KG1 (cell line): ENCODE results near the gene LIN28B.
"Not testable (repeated sequence)": the region's sequence is repeated elsewhere in the genome, so short reads cannot be mapped to it uniquely, and the experiment has no call there.

Experiments
- DNase-seq: peaks from one replicate; lab custom pipeline; 2025; lab: John Stamatoyannopoulos, UW

LIN28B gene

GRCh38 chr6:104955927-104956730 lies 778 bp upstream of the LIN28B start:
- DNase-seq = no peak

DNA sequence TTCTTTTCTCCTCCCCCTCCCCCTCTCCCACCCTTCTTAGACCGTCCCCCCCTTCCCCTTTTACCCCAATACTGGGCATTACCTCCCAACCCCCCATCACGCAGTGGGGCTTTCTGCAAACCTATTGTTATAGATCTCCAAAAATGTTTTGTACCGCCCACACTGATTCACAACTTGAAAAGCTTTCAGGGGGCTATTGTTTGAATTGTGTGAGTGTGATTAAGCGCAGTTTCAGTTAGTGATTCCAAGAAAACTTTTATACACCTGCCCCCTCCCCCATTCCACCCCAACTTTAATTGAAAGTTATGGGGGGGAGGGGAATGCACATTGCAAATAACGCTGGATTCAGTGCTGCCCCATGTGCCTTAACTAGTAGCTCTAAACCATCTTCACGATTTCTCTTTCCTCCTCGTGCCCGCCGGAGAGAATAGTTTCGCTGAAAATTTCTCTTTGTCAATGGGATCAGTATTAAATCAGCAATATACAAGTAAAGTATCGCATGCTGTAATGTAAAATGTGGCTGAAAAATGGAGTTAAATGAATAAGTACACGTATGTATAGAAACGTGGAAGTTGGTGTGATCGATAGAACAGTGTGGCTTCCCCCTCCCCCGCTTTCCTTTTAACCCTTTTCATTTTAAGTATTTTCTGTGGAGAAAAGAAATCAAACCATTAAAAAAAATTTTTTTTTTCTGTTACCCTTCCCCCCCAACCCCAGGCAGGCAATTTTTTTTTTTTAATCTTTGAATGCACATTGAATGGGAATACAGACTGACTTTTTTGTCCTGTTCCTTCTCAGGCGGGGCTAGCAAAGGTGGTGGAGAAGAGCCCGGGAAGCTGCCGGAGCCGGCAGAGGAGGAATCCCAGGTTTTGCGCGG lies 632 bp downstream of the LIN28B start:
- DNase-seq = no peak

- no peak for DNase-seq
Measured at GRCh38 chr6:104958178-104959025, 1.5 kb downstream of the LIN28B start.

DNA sequence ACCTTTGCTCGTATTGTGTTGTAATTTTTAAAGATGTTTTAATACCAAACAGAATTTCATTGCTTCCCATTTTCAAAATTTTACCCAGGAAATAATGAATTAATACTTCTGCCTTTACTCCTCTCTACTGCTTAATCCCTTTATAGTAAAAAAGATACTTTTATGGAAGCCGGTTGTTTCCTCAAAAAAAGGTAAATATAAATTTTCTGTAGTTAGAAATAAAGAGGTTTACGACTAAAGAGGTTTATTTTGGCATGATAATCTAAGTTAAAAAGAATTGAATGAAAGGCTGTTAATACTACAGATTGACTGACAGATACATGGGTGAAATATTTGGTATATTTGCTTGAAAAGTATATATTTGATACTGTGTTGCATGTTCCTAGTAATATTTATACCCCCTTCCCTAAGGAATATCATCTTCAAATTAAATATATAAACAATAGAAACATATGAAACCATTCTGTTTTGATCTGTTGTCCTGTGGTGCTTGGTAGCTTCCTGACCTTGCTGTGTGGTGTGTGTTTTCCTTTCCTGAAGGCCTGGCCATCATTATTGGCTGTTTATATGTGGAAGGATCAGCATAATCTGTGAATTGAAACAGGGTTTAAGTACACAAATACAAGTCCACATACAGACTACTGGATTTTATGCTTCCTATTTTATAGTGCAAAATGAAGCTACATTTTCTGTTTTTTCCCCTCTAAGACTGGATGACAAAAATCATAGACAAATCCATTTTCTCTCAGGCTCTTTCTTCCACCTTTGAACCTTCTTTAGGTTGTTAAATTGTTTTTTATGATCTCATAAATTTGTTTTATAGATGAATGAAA lies 2.3 kb downstream of the LIN28B start:
- no peak for DNase-seq

DNA sequence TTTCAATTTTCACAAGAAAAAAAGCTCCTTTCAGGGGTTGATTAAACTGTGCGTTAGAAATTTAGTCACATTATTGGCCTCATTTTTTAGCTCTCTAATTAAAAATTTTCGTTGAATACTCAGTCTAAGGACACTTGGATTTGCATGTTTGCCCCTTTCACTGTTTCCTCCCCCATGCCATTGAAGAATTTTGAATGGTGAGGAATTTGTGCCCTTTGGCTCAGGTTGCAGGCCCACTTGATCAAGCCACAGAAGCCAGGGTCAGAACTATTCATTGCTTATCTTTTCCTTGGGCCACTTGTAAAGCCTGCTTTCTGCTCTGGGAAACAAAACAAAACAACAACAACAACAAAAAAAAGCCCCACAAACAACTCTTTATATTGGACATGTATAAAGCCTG lies 12.2 kb downstream of the LIN28B start:
- no peak for DNase-seq

GRCh38 chr6:104969785-104970581 lies 13.1 kb downstream of the LIN28B start:
- DNase-seq = no peak

DNA sequence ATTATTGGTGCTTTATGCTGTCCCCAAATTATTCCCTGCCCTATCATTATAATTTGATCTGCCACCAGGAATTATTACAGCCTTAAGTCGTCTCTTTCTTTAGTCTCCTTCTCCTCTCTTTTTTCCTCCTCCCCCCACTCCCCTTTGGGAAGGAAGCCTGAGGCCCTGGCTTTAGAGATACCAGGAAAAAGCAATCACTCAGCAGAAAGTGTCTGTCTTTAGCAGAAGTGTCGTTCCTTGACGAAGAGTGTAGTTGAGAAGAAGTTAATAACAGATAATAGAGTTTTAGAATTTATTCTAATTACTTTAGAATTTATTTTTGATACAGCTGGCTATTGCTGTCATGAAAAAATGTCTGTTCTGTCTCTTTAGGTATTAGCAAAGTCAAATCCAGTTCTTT lies 16.5 kb downstream of the LIN28B start:
- DNase-seq = no peak

DNA sequence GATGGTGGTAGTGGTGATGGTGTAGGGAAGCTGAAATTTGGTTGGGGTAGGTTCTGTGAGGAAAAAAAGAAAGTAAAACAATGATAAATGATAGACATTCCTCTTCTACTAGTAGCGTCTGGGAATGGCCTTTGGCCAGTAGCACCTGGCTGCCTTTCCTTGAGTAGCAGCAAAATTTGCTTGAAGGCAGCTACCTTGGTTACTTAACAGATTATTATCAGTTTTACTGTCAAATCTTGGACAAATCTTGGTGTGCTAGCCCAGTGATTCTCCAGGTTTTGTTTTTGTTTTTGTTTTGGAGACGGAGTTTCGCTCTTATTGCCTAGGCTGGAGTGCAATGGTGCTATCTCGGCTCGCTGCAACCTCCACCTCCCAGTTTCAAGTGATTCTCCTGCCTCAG lies 26.4 kb downstream of the LIN28B start:
- DNase-seq = no peak

DNA sequence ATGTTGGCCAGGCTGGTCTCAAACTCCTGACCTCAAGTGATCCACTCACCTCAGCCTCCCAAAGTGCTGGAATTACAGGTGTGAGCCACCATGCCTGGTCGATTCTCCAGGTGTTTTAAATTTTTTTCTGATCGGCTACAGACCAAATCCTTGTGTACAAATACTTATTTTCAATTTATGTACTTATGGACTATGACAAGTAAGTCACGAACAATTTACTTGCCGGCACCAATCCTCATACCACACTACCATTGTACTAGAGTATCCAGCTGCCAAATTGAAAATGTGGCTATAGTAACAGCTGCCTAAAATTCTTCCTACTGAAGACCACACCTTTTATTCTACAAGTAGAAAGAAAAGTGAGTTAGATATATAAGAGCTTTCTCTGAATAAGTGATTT lies 26.9 kb downstream of the LIN28B start:
- DNase-seq = no peak

DNA sequence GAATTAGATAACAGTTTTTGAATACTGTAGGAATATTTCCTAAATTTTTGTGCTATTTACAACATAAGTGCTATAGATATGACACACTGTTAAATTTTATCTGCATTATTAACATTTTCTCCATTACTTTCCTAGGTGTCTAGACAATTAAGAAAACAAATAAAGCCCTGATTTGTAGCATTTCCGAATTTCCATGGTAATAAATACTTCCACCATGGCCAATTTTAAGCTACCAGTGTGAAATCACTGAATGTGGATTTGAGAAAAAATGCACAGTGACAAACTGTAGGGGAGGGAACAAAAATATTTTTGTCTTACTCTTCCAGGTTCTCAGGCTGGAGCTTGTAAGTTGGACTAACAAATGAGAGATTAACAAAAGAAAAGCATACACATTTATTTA lies 27.9 kb downstream of the LIN28B start:
- DNase-seq = no peak

DNA sequence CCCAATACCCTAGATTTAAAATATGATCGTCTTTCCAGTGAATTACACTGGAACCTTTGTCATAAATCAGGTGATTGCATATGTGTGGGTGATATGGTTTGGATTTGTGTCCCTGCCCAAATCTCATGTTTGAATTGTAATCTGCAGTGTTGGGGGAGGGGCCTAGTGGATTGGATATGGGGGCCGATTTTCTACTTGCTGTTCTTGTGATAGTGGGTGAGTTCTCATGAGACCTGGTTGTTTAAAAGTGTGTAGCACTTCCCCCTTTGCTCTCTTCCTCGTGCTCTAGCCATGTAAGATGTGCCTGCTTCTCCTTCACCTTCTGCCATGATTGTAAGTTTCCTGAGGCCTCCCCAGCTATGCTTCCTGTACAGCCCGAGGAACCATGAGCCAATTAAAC lies 29.0 kb downstream of the LIN28B start:
- DNase-seq = not testable (repeated sequence)

- no peak for DNase-seq
Measured at GRCh38 chr6:104986625-104987024, 29.7 kb downstream of the LIN28B start.

DNA sequence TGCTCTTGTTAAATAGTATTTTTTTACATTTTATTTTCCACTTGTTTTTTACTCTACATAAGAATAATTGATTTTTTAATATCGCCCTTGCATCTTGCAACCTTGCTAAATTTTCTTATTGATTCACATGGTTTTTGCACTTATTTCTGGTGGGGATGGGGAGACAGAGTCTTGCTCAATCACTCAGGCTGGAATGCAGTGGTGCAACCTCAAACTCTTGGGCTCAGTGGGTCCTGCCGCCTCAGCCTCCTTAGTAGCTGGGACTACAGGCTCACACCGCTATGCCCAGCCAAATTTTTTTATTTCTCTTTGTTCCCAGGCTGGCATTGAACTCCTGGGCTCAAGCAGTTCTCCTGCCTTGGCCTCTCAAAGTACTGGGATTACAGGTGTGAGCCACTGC lies 30.3 kb downstream of the LIN28B start:
- DNase-seq = no peak

- no peak for DNase-seq
Measured at GRCh38 chr6:104990085-104990484, 33.2 kb downstream of the LIN28B start.

DNA sequence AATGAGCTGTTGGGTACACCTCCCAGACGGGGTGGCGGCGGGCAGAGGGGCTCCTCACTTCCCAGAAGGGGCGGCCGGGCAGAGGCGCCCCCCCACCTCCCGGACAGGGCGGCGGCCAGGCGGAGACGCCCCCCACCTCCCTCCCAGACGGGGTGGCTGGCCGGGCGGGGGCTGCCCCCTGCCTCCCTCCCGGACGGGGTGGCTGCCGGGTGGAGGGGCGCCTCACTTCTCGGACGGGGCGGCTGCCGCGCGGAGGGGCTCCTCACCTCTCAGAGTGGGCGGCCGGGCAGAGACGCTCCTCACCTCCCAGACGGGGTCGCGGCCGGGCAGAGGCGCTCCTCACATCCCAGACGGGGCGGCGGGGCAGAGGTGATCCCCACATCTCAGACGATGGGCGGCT lies 34.2 kb downstream of the LIN28B start:
- not testable (repeated sequence) for DNase-seq

DNA sequence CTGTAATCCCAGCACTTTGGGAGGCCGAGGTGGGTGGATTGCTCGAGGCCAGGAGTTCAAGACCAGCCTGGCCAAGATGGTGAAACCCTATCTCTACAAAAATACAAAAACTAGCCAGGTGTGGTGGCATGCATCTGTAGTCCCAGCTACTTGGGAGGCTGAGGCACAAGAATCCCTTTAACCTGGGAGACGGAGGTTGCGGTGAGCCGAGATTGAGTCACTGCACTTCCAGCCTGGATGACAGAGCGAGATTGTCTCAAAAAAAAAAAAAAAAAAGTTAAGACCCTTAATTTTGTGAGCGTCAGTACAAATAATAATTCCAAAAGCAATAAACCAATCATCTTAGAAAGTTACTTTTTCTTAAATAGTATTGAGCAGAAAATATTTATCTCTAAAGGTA lies 36.7 kb downstream of the LIN28B start:
- DNase-seq = not testable (repeated sequence)

- no peak for DNase-seq
Measured at GRCh38 chr6:104995989-104996617, 39.2 kb downstream of the LIN28B start.

DNA sequence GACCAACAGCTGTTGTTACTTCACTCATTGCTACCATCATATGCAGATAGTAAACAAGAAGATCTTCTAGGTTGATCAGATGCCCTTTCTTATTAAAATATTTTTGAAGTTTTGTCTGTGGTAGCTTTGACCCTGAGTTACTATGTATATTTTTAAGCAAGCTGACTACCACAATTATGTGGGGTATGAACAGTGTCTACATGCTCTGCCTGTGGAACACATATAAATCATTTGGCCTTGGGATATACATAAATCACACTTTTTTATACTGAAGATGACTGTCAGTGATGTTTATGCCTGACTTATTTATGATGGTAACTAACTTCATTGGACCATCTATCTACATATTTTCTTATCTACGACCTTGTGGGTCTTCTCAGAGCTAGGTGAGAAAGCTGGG lies 44.2 kb downstream of the LIN28B start:
- no peak for DNase-seq

DNA sequence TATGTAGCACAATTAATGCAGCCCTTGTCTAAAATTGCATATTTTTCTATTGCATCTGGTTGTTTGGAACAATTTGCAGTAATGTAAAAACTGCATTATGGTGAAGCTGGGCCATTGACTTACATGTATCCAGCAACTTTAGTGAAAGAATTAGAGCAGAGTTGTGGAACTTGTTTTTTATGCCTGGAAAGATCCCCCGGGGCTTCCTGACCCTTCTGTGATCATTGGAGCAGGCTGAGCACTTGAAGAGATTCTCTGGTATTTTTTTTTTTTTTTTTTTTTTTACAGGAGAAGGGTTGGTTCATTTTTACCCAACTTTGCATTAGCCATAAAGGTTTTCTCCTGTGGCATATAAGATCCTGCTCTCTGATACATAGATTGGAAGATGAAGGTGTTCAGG lies 45.0 kb downstream of the LIN28B start:
- DNase-seq = no peak

GRCh38 chr6:105005451-105005850 lies 48.5 kb downstream of the LIN28B start:
- no peak for DNase-seq
